ENCODE results near the gene ITGA1. TPM values are rescaled to one million over a fixed set of nuclear protein-coding genes. Genes with fewer than 3 reads are reported as not detected.

The ITGA1 gene
- total RNA-seq, 4 donors from 2014 or later = 29.7 to 126 (median 47.1) TPM

DNA sequence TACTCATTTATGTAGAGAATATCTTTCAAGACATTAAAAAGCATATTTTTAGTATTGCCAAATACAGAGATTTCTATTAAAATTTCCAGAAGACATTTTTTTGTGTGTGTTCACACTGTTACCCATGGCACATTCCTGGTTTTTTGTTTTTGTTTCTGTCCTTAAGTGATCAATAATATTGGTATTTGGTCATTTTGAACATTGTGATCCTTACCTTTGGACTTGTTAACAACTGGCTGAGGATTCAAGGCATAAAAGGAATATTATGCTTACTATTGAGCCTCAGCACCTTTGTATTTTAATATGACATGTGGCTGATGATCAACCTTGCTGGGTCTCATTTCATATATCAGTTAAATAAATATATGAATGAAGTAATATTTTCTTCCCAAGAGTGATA is 41.9 kb downstream of the ITGA1 start:
- TF ChIP-seq, protein P1, sequence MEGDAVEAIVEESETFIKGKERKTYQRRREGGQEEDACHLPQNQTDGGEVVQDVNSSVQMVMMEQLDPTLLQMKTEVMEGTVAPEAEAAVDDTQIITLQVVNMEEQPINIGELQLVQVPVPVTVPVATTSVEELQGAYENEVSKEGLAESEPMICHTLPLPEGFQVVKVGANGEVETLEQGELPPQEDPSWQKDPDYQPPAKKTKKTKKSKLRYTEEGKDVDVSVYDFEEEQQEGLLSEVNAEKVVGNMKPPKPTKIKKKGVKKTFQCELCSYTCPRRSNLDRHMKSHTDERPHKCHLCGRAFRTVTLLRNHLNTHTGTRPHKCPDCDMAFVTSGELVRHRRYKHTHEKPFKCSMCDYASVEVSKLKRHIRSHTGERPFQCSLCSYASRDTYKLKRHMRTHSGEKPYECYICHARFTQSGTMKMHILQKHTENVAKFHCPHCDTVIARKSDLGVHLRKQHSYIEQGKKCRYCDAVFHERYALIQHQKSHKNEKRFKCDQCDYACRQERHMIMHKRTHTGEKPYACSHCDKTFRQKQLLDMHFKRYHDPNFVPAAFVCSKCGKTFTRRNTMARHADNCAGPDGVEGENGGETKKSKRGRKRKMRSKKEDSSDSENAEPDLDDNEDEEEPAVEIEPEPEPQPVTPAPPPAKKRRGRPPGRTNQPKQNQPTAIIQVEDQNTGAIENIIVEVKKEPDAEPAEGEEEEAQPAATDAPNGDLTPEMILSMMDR (IDR thresholded peaks at IDR 0.05; ENCODE audit: low read depth) = no peak

DNA sequence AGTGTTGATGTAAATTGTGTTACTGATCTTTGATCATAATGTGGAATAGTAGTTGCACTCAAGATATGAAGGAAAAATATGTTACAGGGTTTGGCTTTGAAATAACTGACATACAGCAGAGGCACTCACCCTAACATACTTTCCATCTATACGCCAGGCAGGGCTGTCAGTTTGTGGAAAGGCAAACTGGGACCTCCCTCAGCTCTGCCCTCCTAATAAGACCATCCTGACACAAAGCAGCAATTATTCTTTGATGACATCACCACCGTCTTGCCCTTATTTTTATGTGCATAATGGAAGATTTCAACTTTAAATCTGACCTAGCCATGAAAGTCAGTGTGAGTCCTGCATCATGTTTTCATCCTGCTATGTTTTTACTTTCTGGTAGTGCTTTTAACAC is 42.9 kb downstream of the ITGA1 start:
- TF ChIP-seq, protein P1 (IDR thresholded peaks at IDR 0.05; ENCODE audit: low read depth) = no peak

DNA sequence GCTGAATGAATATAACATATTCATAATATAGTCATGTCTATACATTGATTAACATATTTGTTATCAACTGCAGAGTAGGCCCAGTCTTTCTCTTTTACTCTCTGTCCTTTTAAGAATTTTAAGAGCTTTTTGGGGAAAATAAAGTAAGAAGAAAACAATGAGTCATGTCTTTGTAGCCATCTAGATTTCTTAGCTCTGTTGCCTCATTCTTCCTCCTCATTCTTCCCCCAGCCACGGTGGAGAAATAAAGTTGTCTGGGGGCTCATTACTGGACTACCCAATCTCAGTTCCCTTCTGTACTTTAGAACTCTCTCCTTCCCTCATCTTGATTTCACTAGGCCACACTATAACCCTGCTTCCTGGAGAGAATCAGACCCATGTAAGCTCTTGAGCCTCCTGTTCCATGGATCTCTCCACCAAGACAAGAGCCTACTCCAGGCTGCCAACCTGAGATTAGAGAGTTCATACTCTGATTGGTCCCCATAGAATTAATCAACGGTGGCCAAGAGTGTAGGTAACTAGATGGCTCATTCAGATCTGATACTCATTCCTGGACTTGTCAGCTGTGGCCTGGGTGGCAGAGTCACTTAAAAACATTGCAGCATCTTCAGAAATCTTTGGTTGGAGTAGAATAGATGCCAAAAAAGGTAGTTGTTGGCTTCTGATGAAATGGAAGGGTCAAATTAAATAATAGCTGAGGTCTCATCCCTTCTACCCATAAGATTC is 44.2 kb downstream of the ITGA1 start:
- TF ChIP-seq, protein P1 (IDR thresholded peaks at IDR 0.05; ENCODE audit: low read depth) = no peak

DNA sequence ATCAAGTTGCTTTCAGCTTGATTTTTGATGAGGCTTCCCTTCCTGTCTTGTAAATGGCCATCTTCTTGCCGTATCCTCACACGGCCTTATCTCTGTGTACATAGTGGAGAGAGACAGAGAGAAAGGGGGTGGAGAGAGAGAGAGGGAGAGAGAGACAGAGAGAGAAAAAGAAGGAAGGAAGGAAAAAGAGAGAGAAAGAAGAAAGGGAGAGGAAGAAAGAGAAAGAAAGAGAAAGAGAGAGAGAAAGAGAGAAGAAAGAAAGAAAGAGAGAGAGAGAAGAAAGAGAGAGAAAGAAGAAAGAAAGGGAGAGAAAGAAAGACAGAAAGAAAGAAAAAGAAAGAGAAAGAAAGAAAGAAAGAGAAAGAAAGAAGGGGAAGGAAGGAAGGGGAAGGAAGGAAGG is 46.6 kb downstream of the ITGA1 start:
- TF ChIP-seq, protein P1 (IDR thresholded peaks at IDR 0.05; ENCODE audit: low read depth) = no peak

DNA sequence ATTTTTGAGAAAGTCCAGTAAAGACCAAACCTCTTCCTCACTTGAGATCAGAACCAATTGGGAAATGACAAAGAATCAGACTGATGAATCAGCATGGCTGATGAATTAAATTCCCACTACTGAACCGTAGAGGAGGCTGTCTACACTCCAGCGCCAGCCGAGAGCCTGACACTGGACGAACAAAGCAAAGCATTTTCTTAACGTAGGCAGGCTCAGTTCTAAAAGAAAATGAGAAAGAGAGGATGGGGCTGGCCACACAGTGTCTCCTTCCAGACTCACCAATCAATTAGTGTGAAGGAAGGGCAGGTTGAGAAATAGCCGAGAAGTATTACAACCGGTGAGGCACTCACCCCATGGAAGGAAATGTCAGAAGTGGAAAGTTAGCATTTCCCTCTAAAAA is 49.4 kb downstream of the ITGA1 start:
- TF ChIP-seq, protein P1 (IDR thresholded peaks at IDR 0.05; ENCODE audit: low read depth) = no peak

DNA sequence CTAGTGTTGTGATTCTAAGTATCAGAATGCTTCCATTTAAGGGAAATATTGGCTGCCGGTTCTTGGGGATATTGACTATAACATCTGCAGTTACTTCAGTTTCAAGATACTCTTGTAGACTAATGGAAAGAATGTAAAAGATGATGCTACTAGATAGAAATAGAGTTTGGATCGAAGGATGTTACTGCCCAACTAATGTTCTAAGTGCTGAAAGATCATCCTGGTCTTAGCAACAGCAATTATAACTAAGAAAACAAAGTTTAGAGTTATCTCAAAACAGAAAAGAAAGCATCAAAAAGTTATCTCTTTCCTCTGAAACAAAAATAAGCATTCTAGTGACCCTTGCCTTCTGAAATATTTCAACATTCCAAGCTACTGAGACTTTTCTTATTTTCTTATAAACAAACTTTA is 49.9 kb downstream of the ITGA1 start:
- TF ChIP-seq, protein P1 (IDR thresholded peaks at IDR 0.05; ENCODE audit: low read depth) = no peak

DNA sequence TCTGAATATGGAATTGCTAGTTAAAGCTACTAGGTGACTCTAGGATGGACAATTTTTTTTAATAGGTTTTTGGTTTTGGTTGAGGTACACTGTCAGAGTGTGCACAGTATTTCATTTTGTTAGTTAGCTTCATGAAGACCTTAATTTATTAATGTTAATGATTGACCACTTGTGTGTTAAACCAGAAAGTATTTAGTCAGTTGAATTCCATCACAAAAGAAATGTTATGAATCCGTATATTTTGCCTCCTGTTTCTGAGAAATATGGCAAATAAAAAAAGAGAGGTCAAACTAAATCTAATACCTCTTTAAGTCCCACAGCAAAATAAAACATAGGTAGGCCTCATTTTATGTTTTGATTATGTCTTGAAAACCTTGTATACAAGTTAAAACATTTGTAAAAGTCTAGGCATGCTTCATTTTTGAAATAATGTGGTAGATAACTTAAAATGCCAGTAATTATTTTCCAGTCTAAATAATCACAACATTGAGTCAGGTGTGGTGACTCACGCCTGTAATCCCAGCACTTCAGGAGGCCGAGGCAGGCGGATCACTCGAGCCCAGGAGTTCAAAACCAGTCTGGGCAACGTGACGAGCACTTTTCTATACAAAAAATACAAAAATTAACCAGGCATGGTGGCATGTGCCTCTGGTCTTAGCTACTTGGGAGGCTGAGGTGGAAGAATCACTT is 50.8 kb downstream of the ITGA1 start:
- TF ChIP-seq, protein P1 (IDR thresholded peaks at IDR 0.05; ENCODE audit: low read depth) = no peak
